GM18511 (cell line): ENCODE results near the gene WDPCP.
"Not testable (repeated sequence)": the region's sequence is repeated elsewhere in the genome, so short reads cannot be mapped to it uniquely, and the experiment has no call there.

Source experiments
- ATAC-seq: cut with Tn5 transposase; IDR thresholded peaks from one replicate; pipeline ENCODE4 v1.9.1; 2021; ENCODE audit warnings: mild to moderate bottlenecking, moderate library complexity; ENCODE audit not compliant: unreplicated experiment

WDPCP gene

GRCh38 chr2:63588385-63589147 is at the start of gene WDPCP, which contains the start of gene MDH1:
WDPCP (minus strand) TSS chr2:63588477; CDS start chr2:63588271, 206 bp downstream.
MDH1 (plus strand) TSS chr2:63588963; CDS start chr2:63589044, 81 bp downstream.
- ATAC-seq = peak; percentile 85

GRCh38 chr2:63632382-63632781 is 44.1 kb upstream of the WDPCP start:
- no peak for ATAC-seq

GRCh38 chr2:63631501-63631900 is 43.2 kb upstream of the WDPCP start:
- ATAC-seq = no peak

- no peak for ATAC-seq
These were observed 40.2 kb upstream of the WDPCP start for GRCh38 chr2:63628403-63628942.

- ATAC-seq = no peak
These were observed 39.6 kb upstream of the WDPCP start for GRCh38 chr2:63627866-63628265.

GRCh38 chr2:63623763-63624162 is 35.5 kb upstream of the WDPCP start:
- ATAC-seq = not testable (repeated sequence)

GRCh38 chr2:63622751-63623150 is 34.5 kb upstream of the WDPCP start:
- no peak for ATAC-seq

- ATAC-seq = no peak
These were observed 31.1 kb upstream of the WDPCP start for GRCh38 chr2:63619328-63619727.

- ATAC-seq = no peak
These were observed 29.1 kb upstream of the WDPCP start for GRCh38 chr2:63617366-63617765.

- ATAC-seq = no peak
These were observed 27.0 kb upstream of the WDPCP start for GRCh38 chr2:63614983-63615945.

- ATAC-seq = no peak
These were observed 26.2 kb upstream of the WDPCP start for GRCh38 chr2:63614448-63614968.

- ATAC-seq = no peak
These were observed 25.2 kb upstream of the WDPCP start for GRCh38 chr2:63613391-63613901.

- ATAC-seq = no peak
These were observed 22.2 kb upstream of the WDPCP start for GRCh38 chr2:63610525-63610924.

GRCh38 chr2:63608865-63609264 is 20.6 kb upstream of the WDPCP start:
- not testable (repeated sequence) for ATAC-seq

- ATAC-seq = no peak
These were observed 16.4 kb upstream of the WDPCP start for GRCh38 chr2:63604666-63605065.

GRCh38 chr2:63600881-63601460 is 12.7 kb upstream of the WDPCP start:
- no peak for ATAC-seq

GRCh38 chr2:63598981-63599380 is 10.7 kb upstream of the WDPCP start:
- no peak for ATAC-seq

- ATAC-seq = no peak
These were observed 8.2 kb upstream of the WDPCP start for GRCh38 chr2:63596401-63596883.

- ATAC-seq = no peak
These were observed 6.4 kb upstream of the WDPCP start for GRCh38 chr2:63594660-63595059.

- ATAC-seq = no peak
These were observed 3.4 kb upstream of the WDPCP start for GRCh38 chr2:63591566-63592175.
